IPS-20b (cell line): ENCODE measurements around the gene NCAPH2.

ENCODE experiments used
- H3K27ac ChIP-seq: one replicate; pipeline ENCODE4 v1.5.1; 2013; ENCODE audit warnings: low read length
- H3K27me3 ChIP-seq: 2 replicates; pipeline ENCODE4 v1.6.1; 2013; ENCODE audit warnings: mild to moderate bottlenecking, low read length, inconsistent platforms; ENCODE audit not compliant: insufficient read depth
- H3K36me3 ChIP-seq: 2 replicates; pipeline ENCODE4 v1.6.1; 2013; ENCODE audit warnings: low read depth, mild to moderate bottlenecking, inconsistent platforms, low read length, moderate library complexity; ENCODE audit not compliant: insufficient read depth
- H3K4me1 ChIP-seq: 2 replicates; pipeline ENCODE4 v1.6.1; 2013; ENCODE audit warnings: mild to moderate bottlenecking, control low read depth, inconsistent platforms, low read length, moderate library complexity; ENCODE audit not compliant: insufficient read depth
- H3K4me3 ChIP-seq: 2 replicates; pipeline ENCODE4 v1.5.1; 2013; ENCODE audit warnings: mild to moderate bottlenecking, low read length, inconsistent platforms
- H3K9ac ChIP-seq: 2 replicates; pipeline ENCODE4 v1.6.1; 2013; ENCODE audit warnings: low read depth, mild to moderate bottlenecking, inconsistent platforms, low read length, moderate library complexity
- H3K9me3 ChIP-seq: 2 replicates; pipeline ENCODE4 v1.6.1; 2013; ENCODE audit warnings: mild to moderate bottlenecking, low read depth, low read length, inconsistent platforms; ENCODE audit not compliant: insufficient read depth

Gene NCAPH2

GRCh38 chr22:50507991-50508884 lies at the start of gene NCAPH2:
Gene NCAPH2 (plus strand): TSS chr22:50508224. CDS start chr22:50508338, 114 bp downstream.
- peak within 1 kb of the TSS; percentile 88 for H3K9ac ChIP-seq

GRCh38 chr22:50459016-50459415 lies 49.0 kb upstream of the NCAPH2 start:
- Histone ChIP-seq H3K36me3 (peaks cover 76% of the 10 kb centered on the region), H3K4me3 (no peak overlapping the region), H3K4me1 (no peaks in the 10 kb centered on the region), H3K9ac (no peak overlapping the region), H3K9me3 (no peaks in the 10 kb centered on the region), H3K27ac (no peak overlapping the region), H3K27me3 (no peaks in the 10 kb centered on the region)

More at GRCh38 chr22:50507991-50508884, at the start of gene NCAPH2:
- Histone ChIP-seq H3K4me3 (peak within 1 kb of the TSS; percentile 97), H3K27ac (no peak within 1 kb of the TSS), H3K27me3 (no peaks in the 10 kb centered on the region), H3K36me3 (peaks cover 14% of the 10 kb centered on the region), H3K4me1 (no peaks in the 10 kb centered on the region; the same call in 1 of the 2 replicates), H3K9me3 (no peaks in the 10 kb centered on the region)

- no peak overlapping the region for H3K4me3 ChIP-seq
- peaks cover 77% of the 10 kb centered on the region for H3K36me3 ChIP-seq
- H3K9ac ChIP-seq = no peak overlapping the region
- H3K27ac ChIP-seq = no peak overlapping the region
- no peaks in the 10 kb centered on the region for H3K27me3 ChIP-seq
- H3K4me1 ChIP-seq = no peaks in the 10 kb centered on the region
- no peaks in the 10 kb centered on the region for H3K9me3 ChIP-seq
Observed at GRCh38 chr22:50459496-50460140, 48.4 kb upstream of the NCAPH2 start.

GRCh38 chr22:50460938-50461337 lies 47.1 kb upstream of the NCAPH2 start:
- Histone ChIP-seq H3K9ac (no peak overlapping the region), H3K4me3 (no peak overlapping the region), H3K27ac (no peak overlapping the region), H3K9me3 (no peaks in the 10 kb centered on the region), H3K27me3 (no peaks in the 10 kb centered on the region), H3K4me1 (no peaks in the 10 kb centered on the region), H3K36me3 (peaks cover 77% of the 10 kb centered on the region)

- no peak overlapping the region for H3K27ac ChIP-seq
- peaks cover 79% of the 10 kb centered on the region for H3K36me3 ChIP-seq
- no peaks in the 10 kb centered on the region for H3K4me1 ChIP-seq
- H3K9me3 ChIP-seq = no peaks in the 10 kb centered on the region
- no peak overlapping the region for H3K9ac ChIP-seq
- H3K27me3 ChIP-seq = no peaks in the 10 kb centered on the region
- no peak overlapping the region for H3K4me3 ChIP-seq
Observed at GRCh38 chr22:50461536-50461935, 46.5 kb upstream of the NCAPH2 start.

- H3K4me3 ChIP-seq = no peak overlapping the region
- peaks cover 81% of the 10 kb centered on the region for H3K36me3 ChIP-seq
- H3K9ac ChIP-seq = no peak overlapping the region
- no peaks in the 10 kb centered on the region for H3K9me3 ChIP-seq
- H3K27me3 ChIP-seq = no peaks in the 10 kb centered on the region
- no peak overlapping the region for H3K27ac ChIP-seq
- no peaks in the 10 kb centered on the region for H3K4me1 ChIP-seq
Observed at GRCh38 chr22:50461979-50462540, 46.0 kb upstream of the NCAPH2 start.

- Histone ChIP-seq H3K4me1 (no peaks in the 10 kb centered on the region), H3K27ac (no peak overlapping the region), H3K27me3 (no peaks in the 10 kb centered on the region), H3K9ac (no peak overlapping the region), H3K4me3 (no peak overlapping the region), H3K36me3 (peaks cover 83% of the 10 kb centered on the region), H3K9me3 (no peaks in the 10 kb centered on the region)
Observed at GRCh38 chr22:50463188-50463900, 44.7 kb upstream of the NCAPH2 start.

- H3K9ac ChIP-seq = no peak overlapping the region
- H3K36me3 ChIP-seq = peaks cover 73% of the 10 kb centered on the region
- 0 out of 2 replicates have a peak, but pooled peaks cover 4% of the 10 kb centered on the region for H3K4me1 ChIP-seq
- H3K27ac ChIP-seq = no peak overlapping the region
- H3K9me3 ChIP-seq = no peaks in the 10 kb centered on the region
- H3K27me3 ChIP-seq = no peaks in the 10 kb centered on the region
- H3K4me3 ChIP-seq = no peak overlapping the region
Observed at GRCh38 chr22:50464451-50464850, 43.6 kb upstream of the NCAPH2 start.

- Histone ChIP-seq H3K4me1 (peaks cover 7% of the 10 kb centered on the region; the same call in 1 of the 2 replicates), H3K36me3 (peaks cover 67% of the 10 kb centered on the region), H3K27me3 (no peaks in the 10 kb centered on the region), H3K4me3 (no peak overlapping the region), H3K27ac (no peak overlapping the region), H3K9me3 (no peaks in the 10 kb centered on the region), H3K9ac (no peak overlapping the region)
Observed at GRCh38 chr22:50465066-50465930, 42.7 kb upstream of the NCAPH2 start.

GRCh38 chr22:50467341-50467740 lies 40.7 kb upstream of the NCAPH2 start:
- Histone ChIP-seq H3K27me3 (no peaks in the 10 kb centered on the region), H3K36me3 (peaks cover 48% of the 10 kb centered on the region), H3K4me1 (peaks cover 10% of the 10 kb centered on the region; the same call in 1 of the 2 replicates), H3K9ac (no peak overlapping the region), H3K27ac (no peak overlapping the region), H3K4me3 (no peak overlapping the region), H3K9me3 (no peaks in the 10 kb centered on the region)
